T1000 (cell line): ENCODE results near the gene DCAF12.
A peak's percentile ranks its signal among the peaks of the same experiment; 100 is the strongest.
"Not testable (repeated sequence)": the region's sequence is repeated elsewhere in the genome, so short reads cannot be mapped to it uniquely, and the experiment has no call there.

Experiments used
- DNase-seq: peaks from one replicate; lab custom pipeline; 2025; ENCODE audit warnings: mixed read lengths; lab: John Stamatoyannopoulos, UW

The DCAF12 gene

GRCh38 chr9:34126207-34127034 is at the start of gene DCAF12:
DCAF12 (minus strand) TSS chr9:34126698; CDS start chr9:34126431, 267 bp downstream.
- DNase-seq = peak; percentile 61

GRCh38 chr9:34176089-34176488 is 49.6 kb upstream of the DCAF12 start:
- DNase-seq = no peak

GRCh38 chr9:34171753-34172535 is 45.4 kb upstream of the DCAF12 start:
- DNase-seq = no peak

- no peak for DNase-seq
These were observed 43.9 kb upstream of the DCAF12 start for GRCh38 chr9:34170237-34170991.

GRCh38 chr9:34169125-34169524 is 42.6 kb upstream of the DCAF12 start:
- DNase-seq = no peak

GRCh38 chr9:34163434-34163833 is 36.9 kb upstream of the DCAF12 start:
- DNase-seq = peak; percentile 14

- peak; percentile 53 for DNase-seq
These were observed 31.9 kb upstream of the DCAF12 start for GRCh38 chr9:34158362-34158869.

GRCh38 chr9:34157898-34158297 is 31.4 kb upstream of the DCAF12 start:
- DNase-seq = no peak

GRCh38 chr9:34157318-34157717 is 30.8 kb upstream of the DCAF12 start:
- DNase-seq = no peak

- no peak for DNase-seq
These were observed 27.6 kb upstream of the DCAF12 start for GRCh38 chr9:34154057-34154456.

GRCh38 chr9:34151398-34151797 is 24.9 kb upstream of the DCAF12 start:
- DNase-seq = no peak

GRCh38 chr9:34145165-34145564 is 18.7 kb upstream of the DCAF12 start:
- no peak for DNase-seq

- DNase-seq = no peak
These were observed 16.6 kb upstream of the DCAF12 start for GRCh38 chr9:34143116-34143515.

GRCh38 chr9:34140853-34141252 is 14.4 kb upstream of the DCAF12 start:
- DNase-seq = no peak

- peak; percentile 2 for DNase-seq
These were observed 13.1 kb upstream of the DCAF12 start for GRCh38 chr9:34139477-34140146.

GRCh38 chr9:34138644-34139043 is 12.1 kb upstream of the DCAF12 start:
- not testable (repeated sequence) for DNase-seq

- no peak for DNase-seq
These were observed 8.0 kb upstream of the DCAF12 start for GRCh38 chr9:34134521-34134920.

- DNase-seq = no peak
These were observed 7.0 kb upstream of the DCAF12 start for GRCh38 chr9:34133436-34133949.

- DNase-seq = no peak
These were observed 5.1 kb upstream of the DCAF12 start for GRCh38 chr9:34131571-34131970.

- no peak for DNase-seq
These were observed 794 bp upstream of the DCAF12 start for GRCh38 chr9:34127035-34127948.
